ENCODE data around the gene ARHGEF1.

- TF ChIP-seq CTCF (conservative IDR thresholded peaks at IDR 0.05 in 1 of 2, IDR thresholded peaks at IDR 0.05 in 1 of 2; ENCODE audit: low read depth in 1 of 2, low read length in 2 of 2) (no peak), EZH2 (IDR thresholded peaks at IDR 0.05; ENCODE audit: low read length, missing control alignments) (no peak)
Measured at GRCh38 chr19:41937525-41938468, 54.8 kb downstream of the ARHGEF1 start.
